Measurements from ENCODE around the gene CD177.

GRCh38 chr19:43362179-43362578 is 8.7 kb downstream of the CD177 start:
- no peak for TF ChIP-seq CTCF (IDR thresholded peaks at IDR 0.05)
- no peak for TF ChIP-seq ZFX (IDR thresholded peaks at IDR 0.05; ENCODE audit: borderline replicate concordance)

Data from 22Rv1 (cell line).